ENCODE results near the gene ZC3H8. TPM values are rescaled to one million over a fixed set of nuclear protein-coding genes. Genes with fewer than 3 reads are reported as not detected.
"Not testable (repeated sequence)": the region's sequence is repeated elsewhere in the genome, so short reads cannot be mapped to it uniquely, and the experiment has no call there.

Gene ZC3H8
- polyA plus RNA-seq (ENCODE audit: insufficient read length in 4 of 4): 10 to 100 TPM; 15.4 to 19.7 (median 17.6) TPM

DNA sequence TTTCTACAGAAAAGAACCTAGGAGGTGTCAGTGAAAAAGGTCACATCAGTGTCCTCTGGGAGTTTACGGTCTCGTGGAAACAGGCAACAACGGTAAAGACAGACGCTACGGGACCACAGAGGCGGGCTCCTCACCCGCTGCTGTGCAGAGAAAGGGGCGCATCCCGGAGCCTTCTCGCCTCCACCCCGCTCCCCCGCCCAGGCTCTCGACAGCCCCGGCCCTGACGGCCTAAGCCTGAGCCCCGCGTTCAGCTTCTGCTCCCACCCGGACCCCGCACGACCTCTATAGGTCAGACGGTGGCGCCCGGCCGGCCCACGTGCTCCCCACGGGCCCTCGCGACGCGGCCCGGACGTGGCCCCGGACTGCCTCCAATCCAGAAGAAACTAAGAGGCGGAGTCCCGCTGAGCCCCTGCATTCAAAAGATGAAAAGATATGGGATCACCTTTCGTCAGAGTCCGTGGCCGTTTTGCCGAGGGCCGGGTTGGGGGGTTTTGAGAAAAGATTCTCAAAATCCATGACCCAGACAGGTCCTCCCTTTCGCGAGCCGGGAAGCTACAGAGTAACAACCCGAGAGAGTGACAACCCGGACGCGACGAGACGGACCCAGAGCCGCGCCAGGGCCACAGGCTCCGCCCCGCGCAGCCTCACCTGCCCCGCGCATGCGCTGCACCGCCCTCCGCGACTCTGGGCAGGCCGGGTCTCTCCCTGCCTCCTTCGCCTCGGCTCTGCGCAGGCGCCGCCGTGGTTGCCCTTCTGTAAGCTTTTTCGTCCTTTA is at the start of gene ZC3H8:
ZC3H8 (minus strand) TSS at position 577 of the 775 bp plus-strand sequence; CDS start at position 516, 61 bp downstream.
- peak; percentile 80 to 83 (median 82) for DNase-seq (ENCODE audit: low read depth in 4 of 4, low spot score in 3 of 4)

DNA sequence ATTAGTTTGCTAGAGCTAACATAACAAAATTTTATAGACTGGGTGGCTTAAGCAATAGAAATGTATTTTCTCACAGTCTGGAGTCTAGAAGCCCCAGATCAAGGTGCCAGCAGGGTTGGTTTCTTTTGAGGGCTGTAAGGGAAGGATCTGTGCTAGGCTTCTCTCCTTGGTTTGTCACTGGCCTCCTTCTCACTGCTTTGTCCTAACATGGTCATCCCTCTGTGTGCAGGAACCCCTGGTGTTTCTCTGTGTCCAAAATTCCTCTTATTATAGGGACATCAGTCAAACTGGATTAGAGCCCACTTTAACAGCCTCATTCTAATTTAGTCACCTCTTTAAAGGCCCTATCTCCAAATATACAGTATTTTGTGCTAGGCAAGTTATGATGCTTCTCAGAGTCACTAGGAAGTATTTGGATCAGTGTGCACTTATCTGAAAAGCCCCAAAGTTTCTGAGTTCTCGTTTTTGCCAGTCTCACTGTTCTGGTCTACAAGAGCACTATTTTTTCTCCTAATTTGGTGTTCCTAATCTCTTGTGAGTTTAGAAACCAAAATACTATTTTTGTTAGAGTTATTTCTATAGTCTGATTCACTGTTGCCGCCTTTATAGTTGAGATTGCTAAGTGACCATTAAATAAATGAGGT is 49.6 kb upstream of the ZC3H8 start:
- DNase-seq (ENCODE audit: low read depth in 4 of 4, low spot score in 3 of 4): no peak

DNA sequence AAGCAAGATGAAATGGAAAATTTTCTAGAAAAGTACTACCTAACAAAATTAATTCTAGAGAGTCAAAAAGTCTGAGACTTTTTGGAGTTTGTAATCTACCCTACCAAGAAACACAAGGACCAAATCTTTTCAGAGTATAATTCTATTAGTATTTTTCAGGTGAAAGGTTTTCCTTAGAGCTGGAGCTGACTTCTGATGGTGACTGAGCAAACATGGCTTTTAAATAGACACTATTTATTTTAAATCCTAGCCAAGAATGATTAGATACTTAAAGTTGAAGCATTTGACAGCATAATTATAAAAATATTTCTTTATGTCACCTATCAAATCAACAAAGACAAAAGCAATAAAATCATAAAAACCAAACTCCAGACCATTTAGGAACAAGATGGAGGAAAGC is 47.1 kb upstream of the ZC3H8 start:
- DNase-seq (ENCODE audit: low read depth in 4 of 4, low spot score in 3 of 4): no peak

DNA sequence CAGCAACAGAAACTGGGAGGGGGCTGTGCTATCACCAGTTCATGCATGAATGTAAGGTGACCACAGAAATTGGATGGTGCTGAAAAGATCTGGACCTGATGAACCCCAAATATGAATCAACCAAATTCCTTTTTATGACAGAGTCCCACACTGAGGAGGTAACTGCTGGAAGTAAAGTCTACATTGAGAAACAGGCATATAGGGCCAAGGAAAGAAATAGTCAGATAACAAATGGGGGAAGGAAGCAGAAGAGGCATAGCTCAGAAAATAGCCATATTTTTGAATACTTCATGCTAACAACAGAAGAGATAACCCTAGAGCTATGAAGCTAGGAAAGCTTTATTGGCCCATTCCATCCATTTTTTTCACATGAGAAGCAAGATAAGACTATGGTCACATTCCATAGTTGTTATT is 46.3 kb upstream of the ZC3H8 start:
- no peak for DNase-seq (ENCODE audit: low read depth in 4 of 4, low spot score in 3 of 4)

DNA sequence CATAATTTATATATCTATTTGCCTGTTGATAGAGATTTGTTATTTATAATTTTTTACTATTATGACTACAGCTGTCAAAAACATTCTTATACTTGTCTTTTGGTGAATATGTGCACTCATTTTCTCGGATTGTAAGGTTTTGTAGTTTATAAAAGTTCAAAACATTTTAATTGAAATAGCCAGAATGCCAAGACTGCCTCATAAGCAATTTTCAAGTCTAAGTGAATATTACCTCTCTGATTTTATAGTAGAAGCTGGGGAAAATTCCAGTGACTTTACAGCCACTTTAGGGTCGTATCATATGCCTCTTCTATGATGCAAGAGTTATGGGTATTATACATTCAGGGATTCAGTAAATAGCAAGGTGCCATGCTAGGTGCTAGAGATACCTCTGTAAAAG is 41.6 kb upstream of the ZC3H8 start:
- no peak for DNase-seq (ENCODE audit: low read depth in 4 of 4, low spot score in 3 of 4)

DNA sequence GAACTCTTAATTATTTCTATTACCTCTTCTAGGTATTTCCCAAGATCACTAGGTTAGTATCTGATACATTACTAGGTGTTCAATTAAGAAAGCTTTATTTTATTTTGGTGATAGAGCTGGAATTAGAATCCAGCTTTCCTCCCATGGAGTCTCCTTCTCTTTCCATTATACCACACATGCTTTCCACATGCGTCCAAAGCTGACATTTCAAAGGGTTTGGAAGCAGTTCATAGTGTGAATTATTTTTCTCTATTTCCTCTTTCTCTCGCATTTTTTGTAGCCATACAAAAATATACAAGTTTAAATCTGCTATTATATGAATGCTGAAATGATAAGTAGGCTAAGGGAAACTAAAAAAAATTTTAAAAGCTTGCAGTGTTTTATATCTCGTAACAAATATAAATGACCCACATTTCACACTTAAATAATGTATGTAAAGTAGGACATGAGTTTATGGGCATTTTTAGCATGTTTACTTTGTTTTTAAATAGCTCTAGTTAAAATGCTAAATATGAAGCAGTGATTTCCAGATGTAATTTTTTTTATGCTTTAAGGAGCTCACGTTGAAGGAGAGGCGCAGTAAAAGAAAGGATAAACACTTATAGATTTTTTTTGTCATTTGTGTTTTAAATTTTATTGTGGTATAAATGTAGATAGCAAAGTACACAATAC is 40.7 kb upstream of the ZC3H8 start:
- DNase-seq (ENCODE audit: low read depth in 4 of 4, low spot score in 3 of 4): no peak

DNA sequence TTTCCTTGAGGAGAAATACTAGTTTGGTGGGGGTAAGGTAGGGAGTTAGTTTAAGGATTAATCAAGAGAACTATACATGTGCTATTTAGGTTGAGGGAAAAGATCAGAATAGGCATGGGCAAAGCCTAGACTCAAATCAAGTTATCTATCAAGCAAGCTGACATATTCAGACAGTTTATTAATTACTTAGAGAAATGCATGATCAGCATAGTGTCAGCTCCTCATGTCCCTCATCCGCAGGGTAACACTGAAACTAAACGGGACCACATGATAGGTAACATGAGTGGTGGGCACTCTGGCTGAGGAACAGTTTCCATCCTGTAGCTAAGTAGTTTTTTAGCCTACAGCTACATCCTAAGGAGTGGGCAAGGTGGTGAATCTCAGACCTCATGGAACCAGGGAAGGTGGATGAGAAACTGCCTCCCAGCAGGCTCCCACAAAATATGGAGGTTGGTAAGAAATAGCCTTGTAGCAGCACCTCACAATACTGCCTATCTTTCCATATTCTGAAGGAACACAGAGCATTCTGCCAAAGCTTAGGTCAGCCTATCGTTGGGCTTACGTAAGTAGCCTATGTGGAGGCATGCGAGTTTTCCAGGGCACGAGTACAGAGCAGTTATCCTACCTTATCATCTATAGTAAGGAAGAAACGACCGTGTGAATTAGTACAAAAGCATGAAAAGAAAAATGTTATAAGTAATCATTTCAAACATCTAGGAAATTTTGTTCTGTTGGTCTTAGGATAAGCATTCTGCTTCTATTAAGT is 39.0 kb upstream of the ZC3H8 start:
- no peak for DNase-seq (ENCODE audit: low read depth in 4 of 4, low spot score in 3 of 4)

DNA sequence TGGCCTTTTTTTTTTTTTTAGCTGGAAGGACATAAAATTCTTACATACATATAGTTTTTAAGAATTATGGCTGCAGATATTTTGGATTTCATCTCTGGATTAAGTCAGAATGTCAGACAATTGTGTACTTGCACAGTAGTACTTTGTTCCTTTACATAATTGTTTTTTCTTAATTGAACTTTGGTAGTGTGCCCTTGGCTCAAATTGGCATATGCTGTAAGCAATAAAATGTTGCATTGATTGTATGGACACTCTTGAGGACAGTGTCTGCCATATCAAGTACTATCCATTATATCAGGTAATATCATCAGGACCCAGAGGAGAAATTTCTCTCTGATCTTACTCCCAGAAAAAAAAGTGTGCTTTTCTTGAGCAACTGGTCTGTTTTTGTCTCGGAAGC is 35.8 kb upstream of the ZC3H8 start:
- no peak for DNase-seq (ENCODE audit: low read depth in 4 of 4, low spot score in 3 of 4)

DNA sequence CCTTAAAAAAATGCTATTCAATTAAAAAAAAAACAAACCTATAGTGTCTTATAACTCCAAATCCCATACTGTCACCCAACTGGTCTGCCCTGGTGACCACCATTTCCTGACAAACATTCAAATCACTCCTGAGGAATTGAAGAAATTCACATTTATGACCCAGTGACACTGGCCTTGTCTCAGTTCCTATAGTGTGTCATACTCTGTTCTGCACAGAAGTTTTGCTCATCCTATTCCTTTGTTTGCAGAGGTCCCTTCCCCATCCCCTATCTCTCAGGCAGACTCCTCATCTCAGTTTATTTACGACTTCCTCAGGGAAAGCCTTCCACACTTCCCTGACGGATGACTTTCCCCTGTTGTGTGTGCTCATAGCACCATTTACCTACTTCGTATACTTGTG is 35.2 kb upstream of the ZC3H8 start:
- DNase-seq (ENCODE audit: low read depth in 4 of 4, low spot score in 3 of 4): no peak

DNA sequence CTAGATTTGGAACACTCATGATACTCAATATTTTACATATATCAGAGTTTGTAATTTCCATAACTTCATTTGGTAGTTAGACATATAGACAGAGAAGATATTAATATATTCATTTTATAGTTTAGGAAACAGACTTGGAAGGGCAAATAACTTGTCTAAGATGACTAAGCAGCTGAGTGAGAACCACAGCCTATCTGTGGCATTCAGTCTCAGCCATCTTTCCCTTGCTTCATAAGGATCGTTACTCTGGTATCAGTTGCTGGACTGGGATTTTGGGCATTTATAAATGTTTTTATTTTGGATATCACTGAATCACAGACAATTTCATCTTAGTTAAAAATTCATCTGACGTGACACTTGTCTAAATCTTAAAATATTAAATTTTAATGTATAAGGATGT is 28.7 kb upstream of the ZC3H8 start:
- not testable (repeated sequence) for DNase-seq (ENCODE audit: low read depth in 4 of 4, low spot score in 3 of 4)

DNA sequence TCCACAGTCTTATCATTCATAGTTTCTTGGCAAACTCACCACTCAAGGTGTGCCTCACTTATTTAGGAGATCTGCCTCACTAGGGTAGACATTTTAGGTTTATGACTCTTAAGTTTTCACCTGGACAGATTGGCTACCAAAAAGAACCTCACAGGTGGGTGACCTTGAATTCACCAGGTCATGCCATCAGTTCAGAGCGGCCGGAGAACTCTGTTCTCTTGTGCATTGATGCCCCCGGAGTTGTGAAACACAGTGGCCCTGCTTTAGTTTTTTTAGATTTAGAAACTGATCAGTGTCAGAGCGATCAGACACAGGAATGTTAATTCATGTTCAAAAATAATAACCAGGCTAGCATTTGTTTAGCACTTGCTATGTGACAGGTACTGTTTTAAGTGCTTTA is 27.2 kb upstream of the ZC3H8 start:
- DNase-seq (ENCODE audit: low read depth in 4 of 4, low spot score in 3 of 4): not testable (repeated sequence)

DNA sequence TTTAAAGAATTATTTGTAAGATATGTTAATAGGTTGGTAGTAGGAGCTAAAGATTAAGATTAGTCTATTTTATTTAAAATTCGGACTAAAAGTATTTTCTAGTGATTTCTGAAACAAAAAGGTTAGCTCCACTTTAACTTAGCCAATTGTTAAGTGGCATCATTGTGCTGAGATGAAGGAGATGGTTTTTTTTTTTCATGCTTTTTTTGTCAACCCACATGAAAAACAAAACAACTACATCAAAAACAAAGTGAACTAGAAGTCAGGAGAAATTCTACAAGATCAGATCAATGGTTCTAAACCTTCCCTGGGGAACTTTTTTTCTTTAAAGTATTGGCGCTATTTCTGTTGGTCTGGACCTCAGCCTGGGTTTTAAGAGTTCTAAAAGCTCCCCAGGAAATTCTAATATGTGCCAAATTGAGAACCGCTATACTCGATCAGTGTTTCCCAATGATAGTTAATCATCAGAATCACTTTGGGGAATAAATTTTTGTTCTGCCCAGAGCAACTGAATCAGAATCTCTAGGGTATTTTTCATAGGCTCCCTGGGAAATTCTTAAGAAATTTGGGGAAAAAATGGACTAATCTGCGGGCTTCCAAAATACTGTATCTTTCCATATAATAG is 22.9 kb upstream of the ZC3H8 start:
- DNase-seq (ENCODE audit: low read depth in 4 of 4, low spot score in 3 of 4): no peak

DNA sequence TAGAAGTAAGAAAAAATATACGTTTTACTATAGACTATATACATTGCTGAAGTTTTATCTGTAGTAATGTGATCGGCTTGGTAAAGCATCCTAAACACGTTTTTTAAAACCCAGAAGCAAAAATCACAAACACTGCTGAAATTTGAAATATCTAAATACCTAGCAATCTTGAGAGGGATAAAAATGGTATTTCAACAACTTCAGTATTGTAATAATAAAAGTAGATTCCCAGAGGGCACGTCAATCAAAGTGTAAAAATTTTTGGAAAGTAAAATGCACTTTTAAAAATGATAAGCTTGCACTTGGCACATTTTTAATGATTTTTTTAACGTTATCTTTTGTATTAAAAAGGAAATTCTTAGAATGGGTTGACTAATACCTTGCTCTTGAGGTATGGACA is 22.1 kb upstream of the ZC3H8 start:
- no peak for DNase-seq (ENCODE audit: low read depth in 4 of 4, low spot score in 3 of 4)

DNA sequence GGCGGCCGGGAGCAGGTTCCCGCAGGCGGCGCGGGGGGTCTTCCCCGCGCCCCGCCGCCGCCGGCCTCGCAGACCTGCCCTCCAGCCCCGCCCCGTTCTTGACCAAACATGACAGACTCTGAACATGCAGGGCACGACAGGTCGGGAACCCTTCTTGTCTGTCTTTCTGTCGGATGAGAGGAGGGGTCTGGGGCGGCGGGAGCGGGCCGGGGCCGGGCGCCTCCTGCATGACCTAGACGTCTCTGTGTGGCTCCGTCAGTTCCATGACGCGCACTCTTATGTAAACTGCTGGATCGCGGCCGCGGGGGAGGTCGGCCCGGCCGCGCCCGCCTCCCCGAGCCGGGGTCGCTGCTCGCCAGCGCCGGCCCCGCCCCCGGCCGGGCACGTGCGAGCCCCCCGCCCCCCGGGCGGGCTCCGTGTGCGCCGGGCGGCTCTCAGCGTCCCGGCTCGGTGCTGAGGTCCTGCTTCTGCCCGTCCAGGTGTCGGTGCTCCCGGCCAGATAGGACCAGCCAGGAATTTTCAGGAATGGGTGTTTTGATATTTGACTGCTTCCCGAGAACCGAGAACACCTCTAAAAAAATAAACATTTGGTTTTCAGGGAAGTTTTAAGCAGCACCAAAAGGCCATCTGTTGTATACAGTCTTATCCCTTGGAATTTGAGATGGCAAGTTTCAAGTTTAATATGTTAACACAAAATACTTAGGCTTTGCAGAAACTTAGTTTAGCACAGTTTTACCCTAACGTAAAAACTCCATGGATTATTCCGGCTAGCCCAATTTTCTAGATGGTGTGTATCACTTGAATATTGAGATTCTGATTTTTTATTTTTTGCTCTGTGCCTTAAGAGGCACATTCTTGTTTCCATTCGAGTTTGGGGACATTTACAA is 21.3 kb upstream of the ZC3H8 start:
- peak in 3 of 4 donors; percentile 74 to 77 (median 74) for DNase-seq (ENCODE audit: low read depth in 4 of 4, low spot score in 3 of 4)

DNA sequence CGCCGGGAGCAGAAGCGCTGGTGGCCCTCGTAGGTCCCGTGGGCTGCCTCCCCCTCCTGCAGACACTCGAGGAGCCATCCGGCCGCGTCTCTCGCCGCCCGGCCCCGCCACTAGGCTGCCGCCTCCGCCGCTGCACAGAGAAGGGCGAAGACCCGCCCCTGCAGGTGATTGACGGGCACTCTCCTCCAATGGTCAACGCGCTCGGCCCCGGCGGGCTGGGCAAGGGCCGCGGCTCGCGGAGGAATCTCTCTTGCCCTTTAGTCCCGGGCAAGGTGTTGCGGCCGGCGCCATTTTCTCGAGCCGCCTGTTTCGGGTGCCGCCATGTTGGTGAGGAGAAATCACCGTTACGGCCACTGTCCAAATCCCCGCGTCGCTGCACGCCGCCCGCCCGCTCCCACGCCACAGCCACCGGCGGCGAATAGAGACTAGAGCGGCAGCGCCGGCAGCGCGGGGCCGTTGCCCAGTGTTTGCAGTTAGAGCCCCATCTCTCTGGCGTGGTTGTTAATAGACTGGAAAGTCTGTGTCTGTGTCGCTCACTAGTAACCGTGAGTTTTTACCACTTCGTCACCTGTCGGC is 20.6 kb upstream of the ZC3H8 start, which contains the start of gene ZC3H6:
ZC3H6 (plus strand) TSS at position 287 of the 576 bp plus-strand sequence. CDS start 398 bp downstream, outside the sequence.
- peak; percentile 93 to 98 (median 96) for DNase-seq (ENCODE audit: low read depth in 4 of 4, low spot score in 3 of 4)

DNA sequence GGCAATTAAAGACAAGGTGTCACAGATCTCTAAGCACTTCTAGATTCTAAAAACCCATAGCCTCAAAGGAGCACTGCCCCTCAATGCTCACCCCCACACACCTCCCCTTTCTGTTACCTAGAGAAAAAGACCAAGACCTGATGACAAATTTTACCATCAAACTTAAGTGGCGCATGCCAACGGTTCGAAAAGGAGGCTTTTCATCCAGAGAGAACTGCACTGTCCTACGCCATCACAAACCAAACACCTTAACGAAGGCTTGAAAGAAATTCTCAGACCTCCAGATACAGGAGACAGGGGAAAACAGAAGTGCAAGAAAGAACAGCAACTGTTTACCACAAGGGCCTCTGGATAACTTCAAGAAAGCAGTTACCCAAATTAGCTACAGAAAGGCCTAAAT is 18.5 kb upstream of the ZC3H8 start:
- DNase-seq (ENCODE audit: low read depth in 4 of 4, low spot score in 3 of 4): no peak

DNA sequence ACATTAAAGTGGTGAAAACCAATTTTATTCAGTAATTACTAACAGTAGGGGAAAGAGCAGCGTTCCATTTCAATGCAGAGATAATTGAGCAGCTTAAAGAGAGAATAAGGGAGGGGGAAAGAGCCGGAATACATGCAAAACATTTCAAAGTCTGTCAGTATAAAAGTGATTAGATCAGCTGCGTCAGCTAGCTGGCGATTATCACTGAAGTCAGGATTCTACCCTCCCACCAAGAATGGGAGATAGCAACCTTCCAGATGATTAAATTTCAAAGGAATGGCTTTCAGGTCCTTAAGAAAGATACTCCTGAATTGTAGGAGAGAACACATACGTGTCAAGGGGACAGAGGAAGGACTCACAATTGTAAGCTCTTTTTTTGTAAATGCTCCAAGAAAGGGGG is 17.8 kb upstream of the ZC3H8 start:
- DNase-seq (ENCODE audit: low read depth in 4 of 4, low spot score in 3 of 4): no peak

DNA sequence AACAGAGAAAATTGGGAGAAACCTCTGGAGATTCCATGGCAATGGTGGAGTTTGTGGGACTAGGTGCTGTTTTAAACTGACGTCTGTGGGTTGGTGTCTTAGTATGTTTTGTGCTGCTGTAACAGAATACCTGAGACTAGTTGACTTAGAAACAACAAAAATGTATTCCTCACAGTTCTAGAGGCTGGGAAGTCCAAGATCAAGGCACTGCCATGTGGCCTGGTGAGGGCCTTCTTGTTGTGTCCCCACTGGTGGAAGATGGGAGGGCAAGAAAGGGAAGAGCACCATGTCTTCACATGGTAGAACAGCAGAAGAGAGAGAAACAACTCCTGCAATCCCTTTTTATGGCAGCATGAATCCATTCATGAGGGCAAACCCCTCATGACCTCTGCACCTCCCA is 13.7 kb upstream of the ZC3H8 start:
- no peak for DNase-seq (ENCODE audit: low read depth in 4 of 4, low spot score in 3 of 4)

DNA sequence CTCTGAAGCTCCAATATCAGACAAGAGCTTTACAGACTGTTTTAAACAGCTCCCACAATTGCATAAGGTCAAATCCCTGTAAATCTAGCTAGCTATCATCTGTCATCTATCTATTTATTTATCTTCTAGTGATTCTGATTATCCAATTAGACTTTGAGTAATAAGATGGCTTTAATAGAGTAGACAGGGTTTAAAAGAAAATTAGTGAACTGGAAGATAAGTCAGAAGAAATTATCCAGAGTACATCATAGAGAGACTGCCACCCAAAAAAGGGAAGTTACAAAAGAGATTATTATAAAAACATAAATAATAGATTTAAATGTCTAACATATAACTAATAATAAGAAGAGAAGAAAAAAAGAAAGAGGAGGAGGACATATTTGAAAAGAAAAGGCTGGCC is 8.0 kb upstream of the ZC3H8 start:
- no peak for DNase-seq (ENCODE audit: low read depth in 4 of 4, low spot score in 3 of 4)
